ENCODE data around the gene CFDP1.

Gene CFDP1

DNA sequence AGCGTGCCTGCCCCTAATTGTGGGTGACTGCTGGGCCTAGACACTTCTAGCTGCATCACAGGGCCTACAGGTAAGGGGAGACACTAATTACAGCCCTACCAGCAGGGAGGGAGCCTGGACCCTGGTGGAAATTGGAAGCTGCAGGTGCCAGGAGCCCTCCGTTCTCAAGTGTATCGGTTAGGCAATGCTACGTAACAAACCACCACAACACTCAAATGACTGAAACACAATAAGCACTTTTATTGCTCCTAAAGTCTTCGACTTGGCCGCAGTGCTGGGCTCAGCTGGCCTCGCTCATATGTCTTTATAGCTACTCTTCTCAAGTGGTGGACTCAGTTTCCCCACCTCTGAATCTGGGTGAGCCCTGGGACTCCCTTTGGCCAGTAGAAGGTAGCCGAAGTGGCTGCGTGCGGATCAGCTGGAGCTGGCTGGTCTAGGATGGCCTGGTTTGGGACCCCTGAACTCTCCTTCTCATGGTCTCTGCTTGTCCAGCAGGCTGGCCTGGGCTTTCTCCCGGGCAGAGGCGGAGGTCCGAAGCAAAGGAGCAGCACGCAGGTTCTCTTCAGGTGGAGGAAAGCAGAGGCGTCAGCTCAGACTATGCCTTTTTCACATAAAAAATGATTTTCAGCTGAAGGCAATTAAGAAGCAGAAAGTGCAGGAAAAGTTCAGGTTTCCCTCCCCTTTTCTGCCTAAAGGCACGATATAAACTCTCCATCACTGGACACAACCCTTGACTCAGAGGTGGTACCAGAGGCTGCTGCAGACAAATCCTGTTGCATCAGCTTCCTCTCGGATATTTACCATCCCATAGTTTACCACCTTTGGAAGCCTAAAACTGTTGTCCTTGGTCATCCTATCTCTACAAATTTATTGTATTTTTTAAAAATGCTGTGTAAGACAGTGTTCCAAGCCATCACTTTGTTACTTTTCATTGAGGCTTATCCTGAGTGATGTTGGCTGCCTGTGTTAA is 39.9 kb upstream of the CFDP1 start:
- TF ChIP-seq EZH2phosphoT487 (IDR thresholded peaks at IDR 0.05; ENCODE audit: low read depth), result no peak
- TF ChIP-seq, protein P1, sequence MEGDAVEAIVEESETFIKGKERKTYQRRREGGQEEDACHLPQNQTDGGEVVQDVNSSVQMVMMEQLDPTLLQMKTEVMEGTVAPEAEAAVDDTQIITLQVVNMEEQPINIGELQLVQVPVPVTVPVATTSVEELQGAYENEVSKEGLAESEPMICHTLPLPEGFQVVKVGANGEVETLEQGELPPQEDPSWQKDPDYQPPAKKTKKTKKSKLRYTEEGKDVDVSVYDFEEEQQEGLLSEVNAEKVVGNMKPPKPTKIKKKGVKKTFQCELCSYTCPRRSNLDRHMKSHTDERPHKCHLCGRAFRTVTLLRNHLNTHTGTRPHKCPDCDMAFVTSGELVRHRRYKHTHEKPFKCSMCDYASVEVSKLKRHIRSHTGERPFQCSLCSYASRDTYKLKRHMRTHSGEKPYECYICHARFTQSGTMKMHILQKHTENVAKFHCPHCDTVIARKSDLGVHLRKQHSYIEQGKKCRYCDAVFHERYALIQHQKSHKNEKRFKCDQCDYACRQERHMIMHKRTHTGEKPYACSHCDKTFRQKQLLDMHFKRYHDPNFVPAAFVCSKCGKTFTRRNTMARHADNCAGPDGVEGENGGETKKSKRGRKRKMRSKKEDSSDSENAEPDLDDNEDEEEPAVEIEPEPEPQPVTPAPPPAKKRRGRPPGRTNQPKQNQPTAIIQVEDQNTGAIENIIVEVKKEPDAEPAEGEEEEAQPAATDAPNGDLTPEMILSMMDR (IDR thresholded peaks at IDR 0.05; ENCODE audit: low read depth, low read length), result no peak
- Histone ChIP-seq H2AFZ (ENCODE audit: low read depth, low read length) (no peak overlapping the region), H3K9me3 (ENCODE audit: insufficient read depth, low read length) (no peaks in the 10 kb centered on the region), H4K20me1 (ENCODE audit: insufficient read depth, low read length) (no peaks in the 10 kb centered on the region), H3K79me2 (ENCODE audit: low read length) (no peaks in the 10 kb centered on the region), H3K36me3 (replicated peaks; ENCODE audit: low read depth, low read length) (no peaks in the 10 kb centered on the region), H3K27me3 (ENCODE audit: low read depth, low read length) (peaks cover 4% of the 10 kb centered on the region; the same call in 1 of the 2 replicates), H3K9ac (ENCODE audit: low read length) (no peak overlapping the region), H3K27ac (ENCODE audit: low read length) (no peak overlapping the region), H3K4me1 (ENCODE audit: low read length) (peaks cover 6% of the 10 kb centered on the region), H3K4me2 (ENCODE audit: low read length) (no peak overlapping the region), H3K4me3 (ENCODE audit: low read length) (no peak overlapping the region)

DNA sequence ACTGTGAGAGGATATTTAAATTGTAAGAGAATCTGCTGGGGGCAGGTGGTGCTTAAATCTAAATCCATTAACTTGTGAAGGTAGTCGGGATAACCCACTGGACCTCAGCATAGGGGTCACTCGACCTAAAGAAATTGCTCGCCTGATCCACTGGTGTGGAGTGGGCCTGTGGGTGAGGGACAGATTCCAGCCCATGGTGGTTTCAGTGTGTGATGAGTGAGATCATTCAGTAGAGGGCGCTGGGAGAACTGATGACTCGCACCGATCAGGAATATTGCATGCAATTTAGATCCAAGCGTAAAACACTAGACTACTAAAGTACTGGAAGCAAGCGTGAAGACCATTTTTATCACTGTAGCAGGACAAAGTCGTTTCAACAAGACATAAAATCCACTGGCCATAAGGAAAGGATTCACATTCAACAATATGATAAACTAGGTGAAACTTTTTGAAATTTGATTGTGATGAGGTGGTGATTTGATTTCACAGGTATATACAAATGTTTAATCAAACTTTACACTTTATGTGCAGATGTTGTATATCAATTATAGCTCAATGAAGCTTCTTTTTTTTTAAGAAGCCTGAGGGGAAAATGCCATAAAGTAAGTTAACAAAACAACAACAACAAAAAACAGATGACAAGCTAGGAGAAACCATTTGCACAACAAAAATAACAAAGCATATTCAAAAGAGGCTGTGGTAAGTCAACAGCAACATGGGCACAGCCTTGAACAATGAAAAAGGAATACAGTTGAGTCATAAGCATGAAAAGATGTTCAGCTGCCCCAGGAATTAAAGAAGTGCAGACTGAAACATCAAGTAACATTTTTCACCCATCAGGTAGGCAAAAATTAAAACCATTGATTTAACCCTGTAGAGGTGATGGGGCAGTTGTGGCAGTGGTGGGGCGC is 38.7 kb upstream of the CFDP1 start:
- H3K79me2 ChIP-seq (ENCODE audit: low read length), result no peaks in the 10 kb centered on the region
- no peak overlapping the region for H2AFZ ChIP-seq (ENCODE audit: low read depth, low read length)
- H3K36me3 ChIP-seq (replicated peaks; ENCODE audit: low read depth, low read length), result no peaks in the 10 kb centered on the region
- no peak overlapping the region for H3K4me2 ChIP-seq (ENCODE audit: low read length)
- TF ChIP-seq, protein P1 (IDR thresholded peaks at IDR 0.05; ENCODE audit: low read depth, low read length), result peak; percentile 84
- TF ChIP-seq EZH2phosphoT487 (IDR thresholded peaks at IDR 0.05; ENCODE audit: low read depth), result no peak
- no peaks in the 10 kb centered on the region for H3K4me1 ChIP-seq (ENCODE audit: low read length)
- no peak overlapping the region for H3K4me3 ChIP-seq (ENCODE audit: low read length)
- H3K9ac ChIP-seq (ENCODE audit: low read length), result no peak overlapping the region
- H4K20me1 ChIP-seq (ENCODE audit: insufficient read depth, low read length), result no peaks in the 10 kb centered on the region
- H3K9me3 ChIP-seq (ENCODE audit: insufficient read depth, low read length), result no peaks in the 10 kb centered on the region
- H3K27me3 ChIP-seq (ENCODE audit: low read depth, low read length), result peaks cover 1% of the 10 kb centered on the region; the same call in 1 of the 2 replicates
- no peak overlapping the region for H3K27ac ChIP-seq (ENCODE audit: low read length)

DNA sequence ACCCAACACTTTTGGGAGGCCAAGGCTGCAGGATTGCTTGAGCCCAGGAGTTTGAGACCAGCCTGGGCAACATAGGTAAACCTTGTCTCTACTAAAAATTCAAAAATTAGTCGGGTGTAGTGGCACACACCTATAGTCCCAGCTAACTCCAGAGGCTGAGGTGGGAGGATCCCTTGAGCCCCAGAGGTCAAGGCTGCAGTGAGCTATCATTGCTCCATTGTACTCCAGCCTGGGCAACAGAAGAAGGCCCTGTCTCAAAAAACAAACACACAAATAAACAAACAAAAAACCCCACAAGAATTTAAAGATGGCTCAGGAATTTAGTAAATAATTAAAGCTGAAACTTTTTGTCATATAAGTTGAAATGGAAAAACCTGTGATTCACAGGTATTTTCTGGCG is 33.5 kb upstream of the CFDP1 start:
- no peak for TF ChIP-seq EZH2phosphoT487 (IDR thresholded peaks at IDR 0.05; ENCODE audit: low read depth)
- TF ChIP-seq, protein P1 (IDR thresholded peaks at IDR 0.05; ENCODE audit: low read depth, low read length), result no peak
- no peaks in the 10 kb centered on the region for H3K9me3 ChIP-seq (ENCODE audit: insufficient read depth, low read length)
- no peak overlapping the region for H3K9ac ChIP-seq (ENCODE audit: low read length)
- H3K27ac ChIP-seq (ENCODE audit: low read length), result no peak overlapping the region
- peaks cover 14% of the 10 kb centered on the region for H4K20me1 ChIP-seq (ENCODE audit: insufficient read depth, low read length)
- no peak overlapping the region for H2AFZ ChIP-seq (ENCODE audit: low read depth, low read length)
- H3K79me2 ChIP-seq (ENCODE audit: low read length), result peaks cover 24% of the 10 kb centered on the region
- H3K4me1 ChIP-seq (ENCODE audit: low read length), result peaks cover 11% of the 10 kb centered on the region
- no peak overlapping the region for H3K4me2 ChIP-seq (ENCODE audit: low read length)
- H3K27me3 ChIP-seq (ENCODE audit: low read depth, low read length), result no peaks in the 10 kb centered on the region
- H3K36me3 ChIP-seq (replicated peaks; ENCODE audit: low read depth, low read length), result no peaks in the 10 kb centered on the region
- H3K4me3 ChIP-seq (ENCODE audit: low read length), result no peak overlapping the region

All from OCI-LY3 (cell line).